Neural cell (in vitro differentiated cells): Measurements from ENCODE around the gene PNLIP. TPM values are rescaled to one million over a fixed set of nuclear protein-coding genes. Genes with fewer than 3 reads are reported as not detected.

Experiments
- H2AFZ ChIP-seq: fragments of 200-600, 300-800 bp; sonication (generic), shearing (Covaris generic); 2 replicates; pipeline ENCODE4 v1.6.0; 2014; ENCODE audit warnings: low read depth, mild to moderate bottlenecking, antibody characterized with exemption, low read length, moderate library complexity
- H3F3A ChIP-seq: fragments of 200-600 bp; shearing (Covaris generic); 2 replicates; pipeline ENCODE4 v1.6.1; 2016; ENCODE audit warnings: mild to moderate bottlenecking, moderate library complexity, mixed read lengths, antibody characterized with exemption, low read length; ENCODE audit not compliant: insufficient read depth, poor library complexity, severe bottlenecking
- H3K27ac ChIP-seq: fragments of 200-600, 300-800 bp; sonication (generic), shearing (Covaris generic); 2 replicates; pipeline ENCODE4 v1.5.1; 2014; ENCODE audit warnings: mild to moderate bottlenecking, low read length, moderate library complexity
- H3K27me3 ChIP-seq: fragments of 300-800, 200-600 bp; sonication (generic), shearing (Covaris generic); 2 replicates; pipeline ENCODE4 v1.6.0; 2014; ENCODE audit warnings: mild to moderate bottlenecking, low read depth, low read length, moderate library complexity; ENCODE audit not compliant: insufficient read depth
- H3K36me3 ChIP-seq: fragments of 300-800, 200-600 bp; sonication (generic), shearing (Covaris generic); 2 replicates; pipeline ENCODE4 v1.5.1; 2014; ENCODE audit warnings: mild to moderate bottlenecking, antibody characterized with exemption, low read length, moderate library complexity; ENCODE audit not compliant: insufficient read depth
- H3K4me2 ChIP-seq: fragments of 300-800, 200-600 bp; sonication (generic), shearing (Covaris generic); 2 replicates; pipeline ENCODE4 v1.6.0; 2014; ENCODE audit warnings: mild to moderate bottlenecking, low read length
- H3K4me3 ChIP-seq: fragments of 300-800, 200-600 bp; sonication (generic), shearing (Covaris generic); 2 replicates; pipeline ENCODE4 v1.5.1; 2014; ENCODE audit warnings: mild to moderate bottlenecking, low read length, moderate library complexity
- H3K79me2 ChIP-seq: fragments of 200-600 bp; shearing (Covaris generic); replicated peaks from 2 replicates; pipeline ENCODE4 v1.6.0; 2014; ENCODE audit warnings: mild to moderate bottlenecking, low read length, moderate library complexity; ENCODE audit not compliant: insufficient read depth
- H3K9ac ChIP-seq: fragments of 300-800, 200-600 bp; sonication (generic), shearing (Covaris generic); 2 replicates; pipeline ENCODE4 v1.6.1; 2016; ENCODE audit warnings: mild to moderate bottlenecking, low read length, mixed read lengths
- H3K9me2 ChIP-seq: fragments of 200-600 bp; shearing (Covaris generic); 2 replicates; pipeline ENCODE4 v1.6.1; 2016; ENCODE audit warnings: mild to moderate bottlenecking, low read length, mixed read lengths; ENCODE audit not compliant: insufficient read depth
- H3K9me3 ChIP-seq: fragments of 200-600, 300-800 bp; sonication (generic), shearing (Covaris generic); 2 replicates; pipeline ENCODE4 v1.6.1; 2016; ENCODE audit warnings: mild to moderate bottlenecking, mixed run types, low read length, moderate library complexity, mixed read lengths
- H4K20me1 ChIP-seq: fragments of 200-600 bp; shearing (Covaris generic); 2 replicates; pipeline ENCODE4 v1.6.1; 2016; ENCODE audit warnings: mild to moderate bottlenecking, mixed run types; ENCODE audit not compliant: insufficient read depth
- EP300 ChIP-seq: fragments of 450-650 bp; conservative IDR thresholded peaks from 2 replicates; pipeline ENCODE4 v1.6.1; 2014; ENCODE audit warnings: antibody characterized with exemption, mild to moderate bottlenecking, moderate library complexity; ENCODE audit not compliant: poor library complexity, severe bottlenecking
- EZH2 ChIP-seq: fragments of 200-600, 300-800 bp; shearing (Covaris generic), sonication (generic); IDR thresholded peaks from 2 replicates; pipeline ENCODE4 v1.6.1; 2014; ENCODE audit warnings: antibody characterized with exemption, low read length, borderline replicate concordance, mild to moderate bottlenecking; ENCODE audit not compliant: insufficient read depth, poor library complexity, severe bottlenecking
- MXI1 ChIP-seq: fragments of 450-650 bp; conservative IDR thresholded peaks from 2 replicates; pipeline ENCODE4 v1.6.1; 2014; ENCODE audit warnings: antibody characterized with exemption, mild to moderate bottlenecking; ENCODE audit not compliant: poor library complexity, severe bottlenecking
- POLR2AphosphoS5 ChIP-seq: IDR thresholded peaks from 2 replicates; pipeline ENCODE4 v1.6.1; 2012
- RAD21 ChIP-seq: fragments of 450-650 bp; conservative IDR thresholded peaks from 2 replicates; pipeline ENCODE4 v1.6.1; 2014; ENCODE audit warnings: antibody characterized with exemption, mild to moderate bottlenecking, moderate library complexity
- SMC3 ChIP-seq: fragments of 450-650 bp; conservative IDR thresholded peaks from 2 replicates; pipeline ENCODE4 v1.6.1; 2014; ENCODE audit warnings: antibody characterized with exemption, mild to moderate bottlenecking, moderate library complexity; ENCODE audit not compliant: poor library complexity
- TAF1 ChIP-seq: IDR thresholded peaks from 2 replicates; pipeline ENCODE4 v1.6.1; 2012; ENCODE audit warnings: low read depth
- polyA plus RNA-seq: library from polyadenylated mRNA; depleted of rRNA; stranded (reverse); fragments of >200 nt; gene quantifications from 2 replicates; pipeline ENCODE4 v1.2.3, GENCODE V29; 2014
- TF ChIP-seq, protein P1 (sequence below): fragments of 450-650 bp; IDR thresholded peaks from 2 replicates; pipeline ENCODE4 v1.5.1; 2014; ENCODE audit warnings: antibody characterized with exemption, mild to moderate bottlenecking, moderate library complexity; ENCODE audit not compliant: poor library complexity, severe bottlenecking
- TF ChIP-seq, protein P2 (sequence below): IDR thresholded peaks from 2 replicates; pipeline ENCODE4 v1.6.1; 2012; ENCODE audit warnings: borderline replicate concordance

PNLIP gene
- polyA plus RNA-seq, 1 donor from 2014 or later, result not detected

DNA sequence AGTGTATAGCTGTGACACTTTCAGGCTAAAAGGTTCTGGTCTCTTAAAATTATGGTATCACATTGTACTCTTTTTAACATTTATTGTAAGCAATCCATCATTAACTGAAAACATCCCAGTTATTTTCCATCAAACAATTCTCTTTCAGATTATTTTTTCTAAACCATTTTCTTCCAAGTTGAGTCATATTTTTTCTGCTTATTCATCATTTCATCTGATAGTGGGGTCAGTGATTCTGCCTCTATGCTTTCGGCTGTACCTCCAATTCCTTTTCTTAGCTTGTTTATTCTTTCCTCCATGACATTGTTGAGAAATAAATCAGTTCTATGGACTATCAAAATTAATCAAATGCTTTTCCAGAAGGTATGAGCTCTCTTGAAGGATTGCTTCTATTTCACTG lies 609 bp upstream of the PNLIP start:
- H3K4me3 ChIP-seq, result no peak overlapping the region
- H3K9ac ChIP-seq, result no peak overlapping the region
- TF ChIP-seq, protein P1, sequence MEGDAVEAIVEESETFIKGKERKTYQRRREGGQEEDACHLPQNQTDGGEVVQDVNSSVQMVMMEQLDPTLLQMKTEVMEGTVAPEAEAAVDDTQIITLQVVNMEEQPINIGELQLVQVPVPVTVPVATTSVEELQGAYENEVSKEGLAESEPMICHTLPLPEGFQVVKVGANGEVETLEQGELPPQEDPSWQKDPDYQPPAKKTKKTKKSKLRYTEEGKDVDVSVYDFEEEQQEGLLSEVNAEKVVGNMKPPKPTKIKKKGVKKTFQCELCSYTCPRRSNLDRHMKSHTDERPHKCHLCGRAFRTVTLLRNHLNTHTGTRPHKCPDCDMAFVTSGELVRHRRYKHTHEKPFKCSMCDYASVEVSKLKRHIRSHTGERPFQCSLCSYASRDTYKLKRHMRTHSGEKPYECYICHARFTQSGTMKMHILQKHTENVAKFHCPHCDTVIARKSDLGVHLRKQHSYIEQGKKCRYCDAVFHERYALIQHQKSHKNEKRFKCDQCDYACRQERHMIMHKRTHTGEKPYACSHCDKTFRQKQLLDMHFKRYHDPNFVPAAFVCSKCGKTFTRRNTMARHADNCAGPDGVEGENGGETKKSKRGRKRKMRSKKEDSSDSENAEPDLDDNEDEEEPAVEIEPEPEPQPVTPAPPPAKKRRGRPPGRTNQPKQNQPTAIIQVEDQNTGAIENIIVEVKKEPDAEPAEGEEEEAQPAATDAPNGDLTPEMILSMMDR, result no peak
- TF ChIP-seq SMC3 (no peak), EP300 (no peak), POLR2AphosphoS5 (no peak), EZH2 (no peak), RAD21 (no peak), MXI1 (no peak), TAF1 (no peak)
- TF ChIP-seq, protein P2, sequence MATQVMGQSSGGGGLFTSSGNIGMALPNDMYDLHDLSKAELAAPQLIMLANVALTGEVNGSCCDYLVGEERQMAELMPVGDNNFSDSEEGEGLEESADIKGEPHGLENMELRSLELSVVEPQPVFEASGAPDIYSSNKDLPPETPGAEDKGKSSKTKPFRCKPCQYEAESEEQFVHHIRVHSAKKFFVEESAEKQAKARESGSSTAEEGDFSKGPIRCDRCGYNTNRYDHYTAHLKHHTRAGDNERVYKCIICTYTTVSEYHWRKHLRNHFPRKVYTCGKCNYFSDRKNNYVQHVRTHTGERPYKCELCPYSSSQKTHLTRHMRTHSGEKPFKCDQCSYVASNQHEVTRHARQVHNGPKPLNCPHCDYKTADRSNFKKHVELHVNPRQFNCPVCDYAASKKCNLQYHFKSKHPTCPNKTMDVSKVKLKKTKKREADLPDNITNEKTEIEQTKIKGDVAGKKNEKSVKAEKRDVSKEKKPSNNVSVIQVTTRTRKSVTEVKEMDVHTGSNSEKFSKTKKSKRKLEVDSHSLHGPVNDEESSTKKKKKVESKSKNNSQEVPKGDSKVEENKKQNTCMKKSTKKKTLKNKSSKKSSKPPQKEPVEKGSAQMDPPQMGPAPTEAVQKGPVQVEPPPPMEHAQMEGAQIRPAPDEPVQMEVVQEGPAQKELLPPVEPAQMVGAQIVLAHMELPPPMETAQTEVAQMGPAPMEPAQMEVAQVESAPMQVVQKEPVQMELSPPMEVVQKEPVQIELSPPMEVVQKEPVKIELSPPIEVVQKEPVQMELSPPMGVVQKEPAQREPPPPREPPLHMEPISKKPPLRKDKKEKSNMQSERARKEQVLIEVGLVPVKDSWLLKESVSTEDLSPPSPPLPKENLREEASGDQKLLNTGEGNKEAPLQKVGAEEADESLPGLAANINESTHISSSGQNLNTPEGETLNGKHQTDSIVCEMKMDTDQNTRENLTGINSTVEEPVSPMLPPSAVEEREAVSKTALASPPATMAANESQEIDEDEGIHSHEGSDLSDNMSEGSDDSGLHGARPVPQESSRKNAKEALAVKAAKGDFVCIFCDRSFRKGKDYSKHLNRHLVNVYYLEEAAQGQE, result no peak
- H2AFZ ChIP-seq, result no peak overlapping the region
- H3K79me2 ChIP-seq, result no peaks in the 10 kb centered on the region
- H3K36me3 ChIP-seq, result no peaks in the 10 kb centered on the region
- H3F3A ChIP-seq, result no peaks in the 10 kb centered on the region
- no peak overlapping the region for H3K4me2 ChIP-seq
- H3K27me3 ChIP-seq, result no peaks in the 10 kb centered on the region
- H3K27ac ChIP-seq, result no peak overlapping the region
- H3K9me3 ChIP-seq, result no peaks in the 10 kb centered on the region
- no peaks in the 10 kb centered on the region for H3K9me2 ChIP-seq
- no peaks in the 10 kb centered on the region for H4K20me1 ChIP-seq

DNA sequence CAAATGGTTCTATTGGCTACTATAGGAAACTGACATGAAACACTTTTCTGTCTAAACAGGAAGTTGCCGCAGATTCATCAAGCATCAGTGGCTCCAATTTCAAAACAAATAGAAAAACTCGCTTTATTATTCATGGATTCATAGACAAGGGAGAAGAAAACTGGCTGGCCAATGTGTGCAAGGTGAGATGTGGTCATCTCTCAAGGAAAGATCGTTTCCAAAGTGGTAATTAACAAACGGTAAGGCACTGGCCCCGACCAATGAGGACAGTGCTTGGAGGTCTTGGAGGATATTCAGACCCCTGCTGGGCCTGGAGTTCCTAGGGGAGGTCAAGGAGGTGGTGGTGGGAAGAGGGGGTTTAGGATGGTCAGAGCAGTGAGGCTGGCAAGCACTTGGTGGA lies 2.6 kb downstream of the PNLIP start:
- Histone ChIP-seq H3K9me2 (no peaks in the 10 kb centered on the region), H3K9ac (no peak overlapping the region), H2AFZ (no peak overlapping the region), H4K20me1 (no peaks in the 10 kb centered on the region), H3K36me3 (no peaks in the 10 kb centered on the region), H3K27ac (no peak overlapping the region), H3K9me3 (no peaks in the 10 kb centered on the region), H3K27me3 (no peaks in the 10 kb centered on the region), H3K79me2 (no peaks in the 10 kb centered on the region), H3K4me3 (no peak overlapping the region), H3F3A (no peaks in the 10 kb centered on the region), H3K4me2 (no peak overlapping the region)
- TF ChIP-seq POLR2AphosphoS5 (no peak), TAF1 (no peak), SMC3 (no peak), RAD21 (no peak), MXI1 (no peak), EP300 (no peak), EZH2 (no peak)
- TF ChIP-seq, protein P1, result no peak
- TF ChIP-seq, protein P2, result no peak
